Kidney (tissue), 14 donors: ENCODE data around the gene GRK2. TPM values are rescaled to one million over a fixed set of nuclear protein-coding genes. Genes with fewer than 3 reads are reported as not detected.
A peak's percentile ranks its signal among the peaks of the same experiment; 100 is the strongest.

Experiments
- DNase-seq, 5 donors: peaks; one replicate each; pipeline ENCODE4 v3.0.0-alpha.2; 2013 to 2020
- FAIRE-seq: peaks from 2 replicates; lab custom pipeline; 2012; peaks lifted over from hg19 to GRCh38; lab: Jason Lieb, UNC
- H3K27ac ChIP-seq, 2 donors: one replicate each; pipeline ENCODE4 v1.7.0; 2013; ENCODE audit warnings: low read depth in 2 of 2, low read length in 2 of 2, inconsistent platforms in 1 of 2
- H3K27me3 ChIP-seq: one replicate; pipeline ENCODE4 v1.7.1; 2013; ENCODE audit warnings: low read length, inconsistent platforms; ENCODE audit not compliant: control insufficient read depth, insufficient read depth
- H3K36me3 ChIP-seq, 3 donors: one replicate each; pipeline versions ENCODE4 v1.7.0 to v1.7.1; 2013; ENCODE audit warnings: low read length in 3 of 3, control low read depth in 1 of 3, inconsistent platforms in 1 of 3; ENCODE audit not compliant: insufficient read depth in 3 of 3, control insufficient read depth in 2 of 3
- H3K4me1 ChIP-seq, 3 donors: one replicate each; pipeline versions ENCODE4 v1.7.0 to v1.7.1; 2013; ENCODE audit warnings: low read length in 3 of 3, inconsistent platforms in 1 of 3, low read depth in 1 of 3; ENCODE audit not compliant: control insufficient read depth in 2 of 3, insufficient read depth in 2 of 3
- H3K4me3 ChIP-seq, 3 donors: one replicate each; pipeline versions ENCODE4 v1.7.0 to v1.8.1; 2013; ENCODE audit warnings: low read length in 3 of 3, control low read depth in 1 of 3, inconsistent platforms in 1 of 3
- H3K9ac ChIP-seq, 3 donors: one replicate each; pipeline versions ENCODE4 v1.7.0 to v1.7.1; 2013; ENCODE audit warnings: low read length in 3 of 3, control low read depth in 1 of 3, inconsistent platforms in 1 of 3
- H3K9me3 ChIP-seq, 3 donors: one replicate each; pipeline versions ENCODE4 v1.7.0 to v1.7.1; 2013; ENCODE audit warnings: low read length in 3 of 3, control low read depth in 1 of 3, inconsistent platforms in 1 of 3; ENCODE audit not compliant: control insufficient read depth in 2 of 3, insufficient read depth in 1 of 3
- intact Hi-C: fragments of 100-400 bp; cut with DNase I; formaldehyde crosslinking; loops from one replicate; pipeline ENCODE4 v1.11.1; 2022
- polyA plus RNA-seq: library from polyadenylated mRNA; stranded (reverse); fragments of 350-450 nt; fragmentation: Illumina TruSeq; extraction: RNeasy Lipid Tissue Mini Kit (QIAGEN cat#74804); gene quantifications from one replicate; pipeline ENCODE4 v1.2.3, GENCODE V29; 2014; ENCODE audit warnings: low read depth, low replicate concordance; ENCODE audit not compliant: insufficient read depth
- total RNA-seq: library from RNA; stranded (reverse); fragmentation: NEBNext Ultra II Directional; extraction: Animal tissue kit (Norgen Biotek cat#: 25700); gene quantifications from one replicate; pipeline ENCODE4 v1.2.1, GENCODE V29; 2021
- TF ChIP-seq, protein P1 (sequence below): IDR thresholded peaks from 3 replicates; pipeline ENCODE4 v1.5.1; 2012; ENCODE audit warnings: mild to moderate bottlenecking, moderate library complexity, borderline replicate concordance; ENCODE audit not compliant: insufficient read depth; ENCODE audit errors: extremely low read depth
- donor health status: control.
- donor health status: control.
- donor health status: control.
- donor health status: control.
- donor health status: control.
- donor health status: DM: yes; HTN: yes; CAD: no.
- donor health status: Normal renal cell carcinoma (clear cell type).

Gene GRK2
- total and polyA plus RNA-seq, 2 donors from 2014 or later = 28.2 to 80.8 TPM

DNA sequence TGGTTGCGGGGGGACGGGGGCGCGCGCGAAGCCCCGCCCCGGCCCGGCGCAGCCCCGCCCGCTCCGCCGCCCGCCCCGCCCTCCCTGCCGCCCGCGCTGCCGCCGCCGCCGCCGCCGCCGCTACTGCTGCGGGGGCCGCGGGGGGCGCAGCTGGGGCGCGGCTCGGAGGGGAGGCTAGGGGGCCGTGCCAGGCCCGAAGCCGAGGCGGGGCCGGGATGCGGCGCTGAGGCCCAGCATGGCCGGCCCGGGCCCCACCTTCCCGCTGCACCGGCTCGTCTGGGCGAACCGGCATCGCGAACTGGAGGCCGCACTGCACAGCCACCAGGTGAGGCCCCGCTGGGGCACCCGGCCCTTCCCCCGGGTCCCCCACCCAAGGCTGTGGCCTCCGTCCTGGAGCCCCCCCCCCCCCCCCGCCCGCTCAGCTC is 23.0 kb downstream of the GRK2 start, which contains the start of gene ANKRD13D:
ANKRD13D (plus strand) TSS at position 78 of the 425 bp plus-strand sequence; CDS start at position 236, 158 bp downstream.
- Histone ChIP-seq H3K27ac (peak within 1 kb of the TSS; percentile 88 to 89), H3K9ac (peak within 1 kb of the TSS; percentile 30 to 84 (median 48)), H3K27me3 (no peaks in the 10 kb centered on the region), H3K9me3 (no peaks in the 10 kb centered on the region), H3K4me1 (peaks cover 0 to 24% (median 12%) of the 10 kb centered on the region in 3 donors), H3K36me3 (peaks cover 0 to 5% (median 3%) of the 10 kb centered on the region in 3 donors), H3K4me3 (peak within 1 kb of the TSS; percentile 31 to 68 (median 54))
- DNase-seq = no peak
- intact Hi-C loops = no loop called here
- no peak for FAIRE-seq
- TF ChIP-seq, protein P1, sequence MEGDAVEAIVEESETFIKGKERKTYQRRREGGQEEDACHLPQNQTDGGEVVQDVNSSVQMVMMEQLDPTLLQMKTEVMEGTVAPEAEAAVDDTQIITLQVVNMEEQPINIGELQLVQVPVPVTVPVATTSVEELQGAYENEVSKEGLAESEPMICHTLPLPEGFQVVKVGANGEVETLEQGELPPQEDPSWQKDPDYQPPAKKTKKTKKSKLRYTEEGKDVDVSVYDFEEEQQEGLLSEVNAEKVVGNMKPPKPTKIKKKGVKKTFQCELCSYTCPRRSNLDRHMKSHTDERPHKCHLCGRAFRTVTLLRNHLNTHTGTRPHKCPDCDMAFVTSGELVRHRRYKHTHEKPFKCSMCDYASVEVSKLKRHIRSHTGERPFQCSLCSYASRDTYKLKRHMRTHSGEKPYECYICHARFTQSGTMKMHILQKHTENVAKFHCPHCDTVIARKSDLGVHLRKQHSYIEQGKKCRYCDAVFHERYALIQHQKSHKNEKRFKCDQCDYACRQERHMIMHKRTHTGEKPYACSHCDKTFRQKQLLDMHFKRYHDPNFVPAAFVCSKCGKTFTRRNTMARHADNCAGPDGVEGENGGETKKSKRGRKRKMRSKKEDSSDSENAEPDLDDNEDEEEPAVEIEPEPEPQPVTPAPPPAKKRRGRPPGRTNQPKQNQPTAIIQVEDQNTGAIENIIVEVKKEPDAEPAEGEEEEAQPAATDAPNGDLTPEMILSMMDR = no peak

DNA sequence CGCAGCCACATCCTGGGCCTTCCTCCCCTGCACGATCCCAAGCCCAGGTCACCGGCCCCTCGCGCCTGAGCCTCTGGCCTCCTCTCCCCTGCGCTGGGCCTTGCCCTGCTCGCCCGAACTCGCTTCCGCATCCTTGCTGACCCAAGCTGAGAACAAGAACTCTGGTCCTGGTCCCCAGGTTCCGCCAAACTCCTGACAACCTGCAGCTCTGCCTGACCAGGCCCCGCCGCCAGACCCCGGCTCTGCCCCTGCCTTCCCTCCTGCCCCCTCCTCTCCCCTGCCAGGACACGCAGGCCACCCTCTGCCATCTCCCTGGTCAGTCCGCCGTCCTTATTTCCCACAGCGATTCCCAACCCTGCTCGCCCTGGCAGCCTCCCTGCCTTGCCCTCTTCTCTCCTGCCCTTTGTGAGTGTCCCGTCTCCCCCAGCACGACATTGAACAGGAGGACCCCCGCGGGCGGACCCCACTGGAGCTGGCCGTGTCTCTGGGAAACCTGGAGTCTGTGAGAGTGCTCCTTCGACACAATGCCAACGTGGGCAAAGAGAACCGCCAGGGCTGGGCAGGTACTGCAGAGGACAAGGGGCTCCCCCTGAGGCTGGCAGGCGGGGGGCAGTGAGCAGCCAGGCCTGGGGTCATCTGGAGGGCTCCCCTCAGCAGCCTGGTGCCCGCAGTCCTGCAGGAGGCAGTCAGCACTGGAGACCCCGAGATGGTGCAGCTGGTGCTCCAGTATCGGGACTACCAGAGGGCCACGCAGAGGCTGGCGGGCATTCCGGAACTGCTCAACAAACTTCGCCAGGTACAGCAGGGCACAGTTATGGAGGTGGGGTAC is 23.6 kb downstream of the GRK2 start:
- peak in 2 of 5 donors; percentile 85 to 90 for DNase-seq
- no peaks in the 10 kb centered on the region for H3K9me3 ChIP-seq
- H3K27me3 ChIP-seq = no peaks in the 10 kb centered on the region
- H3K36me3 ChIP-seq = peaks cover 0 to 5% (median 2%) of the 10 kb centered on the region in 3 donors
- H3K4me3 ChIP-seq = peak overlapping the region; percentile 13 to 65 (median 54)
- TF ChIP-seq, protein P1 = no peak
- peak overlapping the region; percentile 30 to 71 (median 48) for H3K9ac ChIP-seq
- no peak overlapping the region for H3K27ac ChIP-seq
- no peak for FAIRE-seq
- intact Hi-C loops = no loop called here
- H3K4me1 ChIP-seq = peaks cover 0 to 24% (median 12%) of the 10 kb centered on the region in 3 donors

DNA sequence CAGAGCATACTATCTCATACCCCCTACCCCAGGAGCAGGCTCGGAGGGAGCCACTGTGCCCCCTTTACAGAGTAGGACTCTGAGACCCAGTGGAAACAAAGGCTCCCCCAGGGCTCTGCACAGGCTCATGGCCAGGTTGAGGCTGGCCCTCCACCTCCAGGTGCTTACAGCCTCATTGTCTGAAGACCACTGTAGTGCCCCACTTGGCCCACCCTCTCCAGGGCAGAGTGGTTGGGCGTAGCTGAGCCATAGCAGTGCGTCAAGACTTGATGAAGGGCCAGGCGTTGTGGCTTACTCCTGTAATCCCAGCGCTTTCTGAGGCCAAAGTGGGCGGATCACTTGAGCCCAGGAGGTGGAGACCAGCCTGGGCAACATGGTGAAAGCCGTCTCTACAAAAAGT is 24.5 kb downstream of the GRK2 start:
- no peaks in the 10 kb centered on the region for H3K27me3 ChIP-seq
- H3K4me1 ChIP-seq = peaks cover 0 to 24% (median 12%) of the 10 kb centered on the region in 3 donors
- DNase-seq (peak in 1 of 5 donors; percentile 68), FAIRE-seq (no peak)
- H3K27ac ChIP-seq = no peak overlapping the region
- H3K9me3 ChIP-seq = no peaks in the 10 kb centered on the region
- TF ChIP-seq, protein P1 = no peak
- H3K9ac ChIP-seq = no peak overlapping the region
- intact Hi-C loops = no loop called here
- H3K36me3 ChIP-seq = peaks cover 0 to 2% (median under 1%) of the 10 kb centered on the region in 3 donors
- H3K4me3 ChIP-seq = no peak overlapping the region
